GM12878 (cell line): ENCODE measurements around the gene C2CD4D. TPM values are rescaled to one million over a fixed set of nuclear protein-coding genes. Genes with fewer than 3 reads are reported as not detected.

Experiments
- BACH1 ChIP-seq: fragments of 450-650 bp; IDR thresholded peaks from 2 replicates; pipeline ENCODE4 v1.6.1; 2017; ENCODE audit warnings: mild to moderate bottlenecking, borderline replicate concordance
- BCLAF1 ChIP-seq: fragments of 450-650 bp; IDR thresholded peaks from 2 replicates; pipeline ENCODE4 v1.6.1; 2017; ENCODE audit warnings: antibody characterized with exemption, mild to moderate bottlenecking, moderate library complexity
- ESRRA ChIP-seq: IDR thresholded peaks from 2 replicates; pipeline ENCODE4 v1.6.1; 2012; ENCODE audit warnings: mild to moderate bottlenecking, low read length, improper control_type of control experiment
- IRF4 ChIP-seq: IDR thresholded peaks from 2 replicates; pipeline ENCODE4 v1.6.1; 2011; ENCODE audit warnings: low read depth, low read length
- MYC ChIP-seq: IDR thresholded peaks from 2 replicates; pipeline ENCODE4 v1.6.1; 2011; ENCODE audit warnings: mild to moderate bottlenecking, low read length, moderate library complexity, inconsistent platforms; ENCODE audit not compliant: insufficient read depth, insufficient replicate concordance, insufficient read length, severe bottlenecking
- NFYA ChIP-seq: IDR thresholded peaks from 2 replicates; pipeline ENCODE4 v1.6.1; 2011; ENCODE audit warnings: low read depth, mild to moderate bottlenecking, low read length, improper control_type of control experiment, borderline replicate concordance
- NFYB ChIP-seq: IDR thresholded peaks from 2 replicates; pipeline ENCODE4 v1.6.1; 2011; ENCODE audit warnings: low read depth, mild to moderate bottlenecking, low read length, improper control_type of control experiment, moderate library complexity; ENCODE audit not compliant: insufficient read depth
- PBX3 ChIP-seq: IDR thresholded peaks from 2 replicates; pipeline ENCODE4 v1.6.1; 2011; ENCODE audit warnings: mild to moderate bottlenecking, low read depth, low read length, moderate library complexity; ENCODE audit not compliant: insufficient replicate concordance
- RAD21 ChIP-seq: IDR thresholded peaks from 2 replicates; pipeline ENCODE4 v1.6.1; 2011; ENCODE audit warnings: mild to moderate bottlenecking, low read depth, low read length, moderate library complexity; ENCODE audit not compliant: insufficient read depth
- RFX5 ChIP-seq: IDR thresholded peaks from 2 replicates; pipeline ENCODE4 v1.6.1; 2011; ENCODE audit warnings: low read depth, low read length, improper control_type of control experiment
- SIX5 ChIP-seq: IDR thresholded peaks from 2 replicates; pipeline ENCODE4 v1.6.1; 2011; ENCODE audit warnings: mild to moderate bottlenecking, low read depth, low read length, moderate library complexity; ENCODE audit not compliant: severe bottlenecking
- SMAD5 ChIP-seq: IDR thresholded peaks from 2 replicates; pipeline ENCODE4 v1.6.1; 2016; ENCODE audit warnings: antibody characterized with exemption, low read depth
- SMARCA5 ChIP-seq: fragments of 450-650 bp; IDR thresholded peaks from 2 replicates; pipeline ENCODE4 v1.6.1; 2017; ENCODE audit warnings: mild to moderate bottlenecking
- SUPT20H ChIP-seq: IDR thresholded peaks from 2 replicates; pipeline ENCODE4 v1.6.1; 2011; ENCODE audit warnings: low read depth, mild to moderate bottlenecking, low read length, moderate library complexity, borderline replicate concordance; ENCODE audit not compliant: control insufficient read depth
- ZNF217 ChIP-seq: fragments of 450-650 bp; IDR thresholded peaks from 2 replicates; pipeline ENCODE4 v1.6.1; 2017; ENCODE audit warnings: antibody characterized with exemption, mild to moderate bottlenecking
- ZNF622 ChIP-seq: fragments of 450-650 bp; IDR thresholded peaks from 2 replicates; pipeline ENCODE4 v1.6.1; 2017; ENCODE audit warnings: mild to moderate bottlenecking, inconsistent platforms
- polyA plus RNA-seq, 11 experiments: library from polyadenylated mRNA; depleted of rRNA in 4 of 11; unstranded in 6 of 11; stranded (reverse) in 5 of 11; fragments of >200 nt; fragmentation: Nextera tagmentation in 4 of 11; fragmentation: Illumina TruSeq in 1 of 11; extraction: Ambion mirVana in 4 of 11; extraction: Trizol in 1 of 11; gene quantifications; 1 replicate in 1 of 11; 2 replicates in 10 of 11; pipeline versions ENCODE4 v1.2.1 to v1.2.3, GENCODE V29; 2011 to 2016; ENCODE audit warnings: inconsistent platforms in 2 of 11, missing spikeins in 2 of 11, low read depth in 1 of 11
- total RNA-seq, 4 experiments: library from RNA; depleted of rRNA in 3 of 4; stranded (reverse); fragments of >200 nt in 3 of 4; fragmentation: Illumina TruSeq in 1 of 4; extraction: Trizol in 1 of 4; gene quantifications; 2 replicates each; pipeline versions ENCODE4 v1.2.1 to v1.2.3, GENCODE V29; 2013 to 2021
- TF ChIP-seq, protein P1 (sequence below): fragments of 450-650 bp; IDR thresholded peaks from 2 replicates; pipeline ENCODE4 v1.6.1; 2017; ENCODE audit warnings: low read depth, mild to moderate bottlenecking, moderate library complexity
- TF ChIP-seq, protein P2 (sequence below): fragments of 450-650 bp; formaldehyde crosslinking; IDR thresholded peaks from 2 replicates; pipeline ENCODE4 v1.4.0; 2022; ENCODE audit warnings: mild to moderate bottlenecking, moderate library complexity

Gene C2CD4D
- total and polyA plus RNA-seq, 10 of the 15 experiments (the other 5 are each of a cell fraction or from before 2014, with no cell fraction given), result 0.03 to 0.67 (median 0.13) TPM; not detected in 4

DNA sequence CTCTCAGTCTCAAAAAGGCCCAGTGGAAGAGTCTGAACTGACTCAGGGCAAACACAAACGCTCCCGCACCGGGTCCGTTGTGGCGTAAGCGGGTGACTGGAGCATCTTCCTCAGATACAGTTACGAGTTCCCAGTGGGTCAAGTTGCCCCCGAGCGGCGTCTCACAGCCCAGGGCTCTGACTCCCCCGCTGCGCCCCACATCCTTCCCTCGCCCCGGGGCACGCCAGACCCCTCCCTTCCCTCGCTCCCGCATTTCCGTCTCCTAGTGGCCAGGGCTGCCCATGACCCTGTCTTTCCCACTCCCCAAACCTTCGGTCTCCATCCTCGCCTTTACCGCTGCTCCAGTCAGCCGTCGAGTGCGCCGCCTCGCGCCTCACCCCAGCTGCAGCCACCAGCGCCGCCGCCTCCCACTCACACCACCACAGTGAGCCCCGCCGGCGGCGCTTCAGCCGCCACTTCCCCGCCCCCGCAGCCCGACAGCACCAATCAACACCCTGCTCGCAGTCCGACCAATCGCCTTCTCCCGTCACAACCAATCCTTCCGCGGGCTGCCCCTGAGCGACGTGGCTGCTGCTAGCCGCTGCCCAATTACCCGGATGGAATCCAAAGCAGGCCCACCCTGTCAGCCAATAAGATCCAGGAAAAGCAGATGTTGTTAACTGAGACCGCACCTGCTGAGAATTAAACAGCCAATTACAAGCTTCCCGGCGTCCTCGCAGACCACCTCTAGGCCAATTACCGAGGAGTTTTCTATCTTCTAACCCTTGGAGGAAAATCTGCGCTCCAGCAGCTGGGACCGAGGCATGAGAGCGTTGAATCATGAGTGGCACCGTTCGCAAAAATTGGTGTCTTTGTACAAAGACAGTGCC lies 49.3 kb downstream of the C2CD4D start, which contains the start of gene TDRKH (continued):
- peak; percentile 99 for TF ChIP-seq PBX3
- TF ChIP-seq ESRRA, result no peak
- TF ChIP-seq BCLAF1, result no peak
- peak; percentile 87 for TF ChIP-seq RFX5
- TF ChIP-seq SMARCA5, result peak; percentile 43; the same call in 1 of the 2 replicates
- no peak for TF ChIP-seq IRF4
- TF ChIP-seq SIX5, result no peak
- no peak for TF ChIP-seq MYC
- TF ChIP-seq ZNF622, result no peak
- TF ChIP-seq SMAD5, result no peak
- TF ChIP-seq, protein P1, sequence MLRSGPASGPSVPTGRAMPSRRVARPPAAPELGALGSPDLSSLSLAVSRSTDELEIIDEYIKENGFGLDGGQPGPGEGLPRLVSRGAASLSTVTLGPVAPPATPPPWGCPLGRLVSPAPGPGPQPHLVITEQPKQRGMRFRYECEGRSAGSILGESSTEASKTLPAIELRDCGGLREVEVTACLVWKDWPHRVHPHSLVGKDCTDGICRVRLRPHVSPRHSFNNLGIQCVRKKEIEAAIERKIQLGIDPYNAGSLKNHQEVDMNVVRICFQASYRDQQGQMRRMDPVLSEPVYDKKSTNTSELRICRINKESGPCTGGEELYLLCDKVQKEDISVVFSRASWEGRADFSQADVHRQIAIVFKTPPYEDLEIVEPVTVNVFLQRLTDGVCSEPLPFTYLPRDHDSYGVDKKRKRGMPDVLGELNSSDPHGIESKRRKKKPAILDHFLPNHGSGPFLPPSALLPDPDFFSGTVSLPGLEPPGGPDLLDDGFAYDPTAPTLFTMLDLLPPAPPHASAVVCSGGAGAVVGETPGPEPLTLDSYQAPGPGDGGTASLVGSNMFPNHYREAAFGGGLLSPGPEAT, result no peak; the same call in 1 of the 2 replicates
- TF ChIP-seq NFYA, result peak; percentile 64; the same call in 1 of the 2 replicates
- no peak for TF ChIP-seq ZNF217
- TF ChIP-seq, protein P2, sequence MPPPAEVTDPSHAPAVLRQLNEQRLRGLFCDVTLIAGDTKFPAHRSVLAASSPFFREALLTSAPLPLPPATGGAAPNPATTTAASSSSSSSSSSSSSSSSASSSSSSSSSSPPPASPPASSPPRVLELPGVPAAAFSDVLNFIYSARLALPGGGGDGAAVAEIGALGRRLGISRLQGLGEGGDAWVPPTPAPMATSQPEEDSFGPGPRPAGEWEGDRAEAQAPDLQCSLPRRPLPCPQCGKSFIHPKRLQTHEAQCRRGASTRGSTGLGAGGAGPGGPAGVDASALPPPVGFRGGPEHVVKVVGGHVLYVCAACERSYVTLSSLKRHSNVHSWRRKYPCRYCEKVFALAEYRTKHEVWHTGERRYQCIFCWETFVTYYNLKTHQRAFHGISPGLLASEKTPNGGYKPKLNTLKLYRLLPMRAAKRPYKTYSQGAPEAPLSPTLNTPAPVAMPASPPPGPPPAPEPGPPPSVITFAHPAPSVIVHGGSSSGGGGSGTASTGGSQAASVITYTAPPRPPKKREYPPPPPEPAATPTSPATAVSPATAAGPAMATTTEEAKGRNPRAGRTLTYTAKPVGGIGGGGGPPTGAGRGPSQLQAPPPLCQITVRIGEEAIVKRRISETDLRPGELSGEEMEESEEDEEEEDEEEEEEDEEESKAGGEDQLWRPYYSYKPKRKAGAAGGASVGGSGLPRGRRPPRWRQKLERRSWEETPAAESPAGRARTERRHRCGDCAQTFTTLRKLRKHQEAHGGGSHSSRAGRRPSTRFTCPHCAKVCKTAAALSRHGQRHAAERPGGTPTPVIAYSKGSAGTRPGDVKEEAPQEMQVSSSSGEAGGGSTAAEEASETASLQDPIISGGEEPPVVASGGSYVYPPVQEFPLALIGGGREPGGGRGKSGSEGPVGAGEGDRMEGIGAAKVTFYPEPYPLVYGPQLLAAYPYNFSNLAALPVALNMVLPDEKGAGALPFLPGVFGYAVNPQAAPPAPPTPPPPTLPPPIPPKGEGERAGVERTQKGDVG (CRISPR knock-in tag), result no peak
- no peak for TF ChIP-seq RAD21
- TF ChIP-seq NFYB, result peak; percentile 96
- TF ChIP-seq SUPT20H, result no peak
- TF ChIP-seq BACH1, result 0 out of 2 replicates have a peak, but pooled peaks have one; percentile 36
